Measurements from ENCODE around the gene PRR29.

- TF ChIP-seq MAX (CRISPR knock-in tag; IDR thresholded peaks at IDR 0.05) (no peak), CTCF (IDR thresholded peaks at IDR 0.05) (no peak), ZNF425 (CRISPR knock-in tag; conservative IDR thresholded peaks at IDR 0.05) (no peak), CBFB (CRISPR knock-in tag; IDR thresholded peaks at IDR 0.05; ENCODE audit: low read depth) (no peak)
These were observed 22.5 kb upstream of the PRR29 start for GRCh38 chr17:63975541-63976092.

All from WTC11 (cell line).